CD14-positive monocyte (primary cell): Measurements from ENCODE around the gene PROM2. TPM values are rescaled to one million over a fixed set of nuclear protein-coding genes. Genes with fewer than 3 reads are reported as not detected.

Experiments
- DNase-seq, 3 donors: peaks; one replicate each; pipeline ENCODE4 v3.0.0-alpha.2; 2011 to 2022
- H2AFZ ChIP-seq: 2 replicates; pipeline ENCODE4 v1.6.0; 2012; ENCODE audit warnings: mild to moderate bottlenecking, low read depth, low read length, inconsistent platforms; ENCODE audit not compliant: insufficient read depth, poor library complexity, severe bottlenecking
- H3K27ac ChIP-seq, 2 donors: 1 replicate in 1 of 2; 2 replicates in 1 of 2; pipeline ENCODE4 v1.5.1; 2012 to 2013; ENCODE audit warnings: low read length in 2 of 2, control low read depth in 1 of 2, inconsistent platforms in 1 of 2, low read depth in 1 of 2, mild to moderate bottlenecking in 1 of 2
- H3K27me3 ChIP-seq, 2 donors: one replicate each; pipeline versions ENCODE4 v1.6.0 to v1.6.1; 2011 to 2013; ENCODE audit warnings: low read length in 2 of 2; ENCODE audit not compliant: control insufficient read depth in 2 of 2, insufficient read depth in 2 of 2
- H3K36me3 ChIP-seq, 2 donors: replicated peaks in 1 of 2; 1 replicate in 1 of 2; 2 replicates in 1 of 2; pipeline versions ENCODE4 v1.5.1 to v1.6.1; 2012 to 2013; ENCODE audit warnings: low read length in 2 of 2, control low read depth in 1 of 2, inconsistent platforms in 1 of 2, mild to moderate bottlenecking in 1 of 2; ENCODE audit not compliant: insufficient read depth in 2 of 2, control insufficient read depth in 1 of 2
- H3K4me1 ChIP-seq, 2 donors: 1 replicate in 1 of 2; 2 replicates in 1 of 2; pipeline versions ENCODE4 v1.5.1 to v1.6.1; 2012 to 2013; ENCODE audit warnings: low read length in 2 of 2, control low read depth in 1 of 2, inconsistent platforms in 1 of 2, mild to moderate bottlenecking in 1 of 2, moderate library complexity in 1 of 2; ENCODE audit not compliant: insufficient read depth in 2 of 2, control insufficient read depth in 1 of 2
- H3K4me2 ChIP-seq: replicated peaks from 2 replicates; pipeline ENCODE3; 2012; ENCODE audit warnings: low read length, moderate library complexity, mild to moderate bottlenecking; ENCODE audit not compliant: poor library complexity, severe bottlenecking; ENCODE audit errors: extremely low read depth
- H3K4me3 ChIP-seq, 3 experiments: fragments of 200-600 bp in 1 of 3; sonication (generic) in 1 of 3; replicated peaks in 1 of 3; 1 replicate in 2 of 3; 2 replicates in 1 of 3; pipeline ENCODE4 v1.5.1; 2011 to 2013; ENCODE audit warnings: low read length in 3 of 3, mild to moderate bottlenecking in 3 of 3, control low read depth in 2 of 3, low read depth in 2 of 3, inconsistent platforms in 1 of 3, moderate library complexity in 1 of 3
- H3K79me2 ChIP-seq: 2 replicates; pipeline ENCODE4 v1.6.0; 2012; ENCODE audit warnings: mild to moderate bottlenecking, control low read depth, inconsistent platforms, low read length, moderate library complexity; ENCODE audit not compliant: insufficient read depth
- H3K9ac ChIP-seq: 2 replicates; pipeline ENCODE4 v1.6.0; 2017; ENCODE audit warnings: low read length, mild to moderate bottlenecking; ENCODE audit not compliant: insufficient read depth, poor library complexity, severe bottlenecking
- H3K9me3 ChIP-seq, 2 donors: replicated peaks in 1 of 2; 1 replicate in 1 of 2; 2 replicates in 1 of 2; pipeline versions ENCODE4 v1.5.1 to v1.6.1; 2012 to 2013; ENCODE audit warnings: low read length in 2 of 2, control low read depth in 1 of 2; ENCODE audit not compliant: control insufficient read depth in 1 of 2, insufficient read depth in 1 of 2
- H4K20me1 ChIP-seq: 2 replicates; pipeline ENCODE4 v1.6.0; 2012; ENCODE audit warnings: mild to moderate bottlenecking, low read length, control low read depth, moderate library complexity; ENCODE audit not compliant: insufficient read depth
- H3K27ac Mint-ChIP-seq, 7 donors: one replicate each; pipeline ENCODE4 v1.8.0; 2020; ENCODE audit warnings: mild to moderate bottlenecking in 7 of 7, mixed read lengths in 7 of 7, moderate library complexity in 6 of 7, inconsistent platforms in 2 of 7
- H3K27me3 Mint-ChIP-seq, 3 donors: one replicate each; pipeline ENCODE4 v1.8.0; 2021 to 2022; ENCODE audit warnings: low read depth in 3 of 3, mild to moderate bottlenecking in 3 of 3, mixed read lengths in 3 of 3, moderate library complexity in 3 of 3, inconsistent platforms in 1 of 3
- H3K36me3 Mint-ChIP-seq, 2 donors: one replicate each; pipeline ENCODE4 v1.8.0; 2020; ENCODE audit warnings: mixed read lengths in 2 of 2, inconsistent platforms in 1 of 2, mild to moderate bottlenecking in 1 of 2
- H3K4me1 Mint-ChIP-seq: one replicate; pipeline ENCODE4 v1.8.0; 2020; ENCODE audit warnings: mild to moderate bottlenecking, mixed read lengths
- H3K4me3 Mint-ChIP-seq, 2 donors: one replicate each; pipeline ENCODE4 v1.8.0; 2020; ENCODE audit warnings: mild to moderate bottlenecking in 2 of 2, mixed read lengths in 2 of 2, moderate library complexity in 1 of 2
- H3K9me3 Mint-ChIP-seq, 7 donors: one replicate each; pipeline ENCODE4 v1.8.0; 2020 to 2022; ENCODE audit warnings: mixed read lengths in 7 of 7, mild to moderate bottlenecking in 6 of 7, moderate library complexity in 6 of 7, inconsistent platforms in 2 of 7
- CTCF ChIP-seq: fragments of 200-600 bp; IDR thresholded peaks from one replicate; pipeline ENCODE4 v1.8.0; 2022; ENCODE audit warnings: antibody characterized with exemption, mild to moderate bottlenecking
- WGBS: methylation state at CpG from one replicate; pipeline ENCODE4 v1.1.5; 2013; ENCODE audit warnings: missing lambda C conversion rate; ENCODE audit not compliant: insufficient coverage; 5-methylcytosine and 5-hydroxymethylcytosine counted together
- intact Hi-C, 2 donors: fragments of 100-400 bp; cut with micrococcal nuclease; formaldehyde crosslinking; loops; one replicate each; pipeline versions ENCODE4 v1.15.0 to v1.15.1; 2023
- polyA plus RNA-seq, 3 donors: library from polyadenylated mRNA; depleted of rRNA in 1 of 3; unstranded in 2 of 3; stranded (reverse) in 1 of 3; fragments of 300-500 nt in 2 of 3; fragments of >200 nt in 1 of 3; fragmentation: Illumina TruSeq in 2 of 3; gene quantifications; 1 replicate in 2 of 3; 2 replicates in 1 of 3; pipeline ENCODE4 v1.2.3, GENCODE V29; 2012 to 2021

PROM2 gene
- polyA plus RNA-seq, 3 donors, result 0.41 TPM; not detected in 2

- Mint-ChIP-seq H3K27me3 (peaks cover 0 to 11% (median 10%) of the 10 kb centered on the region in 3 donors), H3K36me3 (no peaks in the 10 kb centered on the region), H3K9me3 (peaks cover 0 to 2% (median 0%) of the 10 kb centered on the region in 7 donors), H3K4me3 (no peak overlapping the region), H3K27ac (no peak overlapping the region), H3K4me1 (no peaks in the 10 kb centered on the region)
- H3K4me3 ChIP-seq, result no peak overlapping the region
- no peak for DNase-seq
- no peaks in the 10 kb centered on the region for H3K9me3 ChIP-seq
- intact Hi-C loops, result no loop called here
- WGBS, result 100% methylated on average over 4 of the region's 4 CpGs
- H3K4me1 ChIP-seq, result no peaks in the 10 kb centered on the region
- H3K79me2 ChIP-seq, result no peaks in the 10 kb centered on the region
- no peaks in the 10 kb centered on the region for H3K36me3 ChIP-seq
- H3K9ac ChIP-seq, result no peak overlapping the region
- H3K27me3 ChIP-seq, result no peaks in the 10 kb centered on the region
- H4K20me1 ChIP-seq, result no peaks in the 10 kb centered on the region
- H3K27ac ChIP-seq, result no peak overlapping the region
- H3K4me2 ChIP-seq, result no peak overlapping the region
- no peak for TF ChIP-seq CTCF
- no peak overlapping the region for H2AFZ ChIP-seq
Measured at GRCh38 chr2:95301186-95301585, 26.9 kb downstream of the PROM2 start.

- intact Hi-C loops, result no loop called here
- Mint-ChIP-seq H3K4me1 (no peaks in the 10 kb centered on the region), H3K4me3 (no peak overlapping the region), H3K9me3 (peaks cover 0 to 2% (median 0%) of the 10 kb centered on the region in 7 donors), H3K27ac (no peak overlapping the region), H3K36me3 (no peaks in the 10 kb centered on the region), H3K27me3 (peaks cover 0 to 10% (median 6%) of the 10 kb centered on the region in 3 donors)
- TF ChIP-seq CTCF, result no peak
- Histone ChIP-seq H3K27me3 (no peaks in the 10 kb centered on the region), H3K9ac (no peak overlapping the region), H3K9me3 (no peaks in the 10 kb centered on the region), H3K4me1 (no peaks in the 10 kb centered on the region), H2AFZ (no peak overlapping the region), H3K36me3 (no peaks in the 10 kb centered on the region), H4K20me1 (no peaks in the 10 kb centered on the region), H3K27ac (no peak overlapping the region), H3K4me2 (no peak overlapping the region), H3K4me3 (no peak overlapping the region), H3K79me2 (no peaks in the 10 kb centered on the region)
- 41% methylated on average over 4 of the region's 17 CpGs for WGBS
- DNase-seq, result no peak
Measured at GRCh38 chr2:95301876-95302641, 27.8 kb downstream of the PROM2 start.
